HepG2 (cell line): ENCODE results near the gene NOTO. TPM values are rescaled to one million over a fixed set of nuclear protein-coding genes. Genes with fewer than 3 reads are reported as not detected.
A peak's percentile ranks its signal among the peaks of the same experiment; 100 is the strongest.

ENCODE experiments used
- CC2D1A ChIP-seq: sonication (generic); formaldehyde crosslinking; IDR thresholded peaks from 2 replicates; pipeline ENCODE4 v1.8.1; 2023; ENCODE audit warnings: mild to moderate bottlenecking, missing genetic modification reagents
- GATAD1 ChIP-seq: IDR thresholded peaks from 2 replicates; pipeline ENCODE4 v1.6.1; 2016; ENCODE audit warnings: missing genetic modification reagents, missing compliant biosample characterization
- HDAC1 ChIP-seq: sonication (generic); formaldehyde crosslinking; IDR thresholded peaks from 2 replicates; pipeline ENCODE4 v1.5.1; 2020; ENCODE audit warnings: mild to moderate bottlenecking, missing genetic modification reagents
- HDAC2 ChIP-seq: sonication (generic); formaldehyde crosslinking; IDR thresholded peaks from 2 replicates; pipeline ENCODE4 v1.4.0; 2020; ENCODE audit warnings: missing genetic modification reagents
- KDM3A ChIP-seq: IDR thresholded peaks from 2 replicates; pipeline ENCODE4 v1.6.1; 2018; ENCODE audit warnings: low read depth, missing compliant biosample characterization
- KLF6 ChIP-seq: IDR thresholded peaks from 2 replicates; pipeline ENCODE4 v1.8.0; 2016; ENCODE audit warnings: missing biosample characterization, missing genetic modification reagents
- NRL ChIP-seq: sonication (generic); formaldehyde crosslinking; IDR thresholded peaks from 2 replicates; pipeline ENCODE4 v1.5.0; 2020; ENCODE audit warnings: missing genetic modification reagents, mild to moderate bottlenecking, moderate library complexity, borderline replicate concordance
- RAD21 ChIP-seq: fragments of 450-650 bp; formaldehyde crosslinking; IDR thresholded peaks from 2 replicates; pipeline ENCODE4 v1.5.0; 2020; ENCODE audit warnings: mild to moderate bottlenecking
- SAFB2 ChIP-seq: sonication (generic); formaldehyde crosslinking; IDR thresholded peaks from 2 replicates; pipeline ENCODE4 v1.5.1; 2020; ENCODE audit warnings: missing genetic modification reagents, low read depth, mild to moderate bottlenecking, borderline replicate concordance
- SALL1 ChIP-seq: sonication (generic); formaldehyde crosslinking; IDR thresholded peaks from 2 replicates; pipeline ENCODE4 v1.8.0; 2022; ENCODE audit warnings: mild to moderate bottlenecking, missing genetic modification reagents
- ZFP82 ChIP-seq: sonication (generic); formaldehyde crosslinking; IDR thresholded peaks from 2 replicates; pipeline ENCODE4 v1.5.1; 2020; ENCODE audit warnings: mild to moderate bottlenecking, missing genetic modification reagents, borderline replicate concordance
- ZNF547 ChIP-seq: sonication (generic); formaldehyde crosslinking; IDR thresholded peaks from 2 replicates; pipeline ENCODE4 v1.5.1; 2020; ENCODE audit warnings: mild to moderate bottlenecking, missing genetic modification reagents
- ZNF746 ChIP-seq: sonication (generic); formaldehyde crosslinking; IDR thresholded peaks from 2 replicates; pipeline ENCODE4 v1.8.0; 2022; ENCODE audit warnings: mild to moderate bottlenecking, missing genetic modification reagents
- ZNF850 ChIP-seq: sonication (generic); formaldehyde crosslinking; conservative IDR thresholded peaks from 2 replicates; pipeline ENCODE4 v1.9.0; 2021; ENCODE audit warnings: mild to moderate bottlenecking, missing genetic modification reagents
- ZSCAN9 ChIP-seq: IDR thresholded peaks from 2 replicates; pipeline ENCODE4 v1.6.1; 2016; ENCODE audit warnings: borderline replicate concordance
- polyA plus RNA-seq, 8 experiments: library from polyadenylated mRNA; depleted of rRNA in 3 of 8; stranded (reverse) in 7 of 8; unstranded in 1 of 8; fragments of >200 nt; fragmentation: Illumina TruSeq in 4 of 8; extraction: Trizol in 4 of 8; gene quantifications; 2 replicates each; pipeline versions ENCODE4 v1.2.1 to v1.2.3, GENCODE V29; 2011 to 2016; ENCODE audit warnings: low read depth in 4 of 8, missing spikeins in 1 of 8, mixed read lengths in 1 of 8; ENCODE audit not compliant: insufficient read depth in 1 of 8
- total RNA-seq, 5 experiments: library from RNA; depleted of rRNA; stranded (reverse); fragments of >200 nt; fragmentation: Illumina TruSeq; extraction: Trizol; gene quantifications; 2 replicates each; pipeline ENCODE4 v1.2.3, GENCODE V29; 2016; ENCODE audit warnings: low read depth in 1 of 5
- TF ChIP-seq, protein P1 (sequence below): sonication (generic); formaldehyde crosslinking; IDR thresholded peaks from 2 replicates; pipeline ENCODE4 v1.5.1; 2020; ENCODE audit warnings: mild to moderate bottlenecking, missing genetic modification reagents, moderate library complexity
- TF ChIP-seq, protein P2 (sequence below): sonication (generic); formaldehyde crosslinking; IDR thresholded peaks from 2 replicates; pipeline ENCODE4 v1.8.1; 2023; ENCODE audit warnings: mild to moderate bottlenecking, moderate library complexity, missing genetic modification reagents
- TF ChIP-seq, protein P3 (sequence below): sonication (generic); formaldehyde crosslinking; IDR thresholded peaks from 2 replicates; pipeline ENCODE4 v1.4.0; 2020; ENCODE audit warnings: missing genetic modification reagents, borderline replicate concordance

The NOTO gene
- total and polyA plus RNA-seq, 2 of the 13 experiments (the other 11 are each of a cell fraction or from before 2014, with no cell fraction given), result not detected

DNA sequence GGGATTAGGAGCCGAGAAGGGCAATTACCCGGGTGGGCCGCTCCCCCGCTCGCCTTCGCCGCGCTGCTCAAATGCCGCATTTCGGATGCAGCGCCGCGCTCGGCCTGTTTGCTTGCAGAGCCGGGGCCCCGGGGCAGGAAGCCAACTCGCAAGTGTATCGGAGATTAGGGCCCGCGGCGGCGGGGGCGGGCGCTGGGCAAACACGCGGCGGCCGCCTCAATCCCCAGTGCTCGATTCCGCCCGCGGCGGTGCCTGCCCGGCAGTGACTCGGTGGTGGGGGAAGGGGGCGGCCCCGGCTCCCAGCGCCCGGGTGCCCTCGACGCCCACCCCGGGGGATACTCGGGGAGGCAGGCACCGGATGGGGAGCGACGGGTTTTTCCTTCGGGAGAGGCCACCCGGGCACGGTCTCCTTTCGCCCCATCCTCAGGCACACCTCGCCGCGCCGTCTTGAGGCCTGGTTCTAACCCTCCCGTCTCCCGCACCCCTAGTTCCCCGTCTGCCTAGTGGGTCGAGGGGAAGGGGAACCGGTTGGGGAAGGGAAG lies 26.6 kb upstream of the NOTO start (continued):
- TF ChIP-seq, protein P1, sequence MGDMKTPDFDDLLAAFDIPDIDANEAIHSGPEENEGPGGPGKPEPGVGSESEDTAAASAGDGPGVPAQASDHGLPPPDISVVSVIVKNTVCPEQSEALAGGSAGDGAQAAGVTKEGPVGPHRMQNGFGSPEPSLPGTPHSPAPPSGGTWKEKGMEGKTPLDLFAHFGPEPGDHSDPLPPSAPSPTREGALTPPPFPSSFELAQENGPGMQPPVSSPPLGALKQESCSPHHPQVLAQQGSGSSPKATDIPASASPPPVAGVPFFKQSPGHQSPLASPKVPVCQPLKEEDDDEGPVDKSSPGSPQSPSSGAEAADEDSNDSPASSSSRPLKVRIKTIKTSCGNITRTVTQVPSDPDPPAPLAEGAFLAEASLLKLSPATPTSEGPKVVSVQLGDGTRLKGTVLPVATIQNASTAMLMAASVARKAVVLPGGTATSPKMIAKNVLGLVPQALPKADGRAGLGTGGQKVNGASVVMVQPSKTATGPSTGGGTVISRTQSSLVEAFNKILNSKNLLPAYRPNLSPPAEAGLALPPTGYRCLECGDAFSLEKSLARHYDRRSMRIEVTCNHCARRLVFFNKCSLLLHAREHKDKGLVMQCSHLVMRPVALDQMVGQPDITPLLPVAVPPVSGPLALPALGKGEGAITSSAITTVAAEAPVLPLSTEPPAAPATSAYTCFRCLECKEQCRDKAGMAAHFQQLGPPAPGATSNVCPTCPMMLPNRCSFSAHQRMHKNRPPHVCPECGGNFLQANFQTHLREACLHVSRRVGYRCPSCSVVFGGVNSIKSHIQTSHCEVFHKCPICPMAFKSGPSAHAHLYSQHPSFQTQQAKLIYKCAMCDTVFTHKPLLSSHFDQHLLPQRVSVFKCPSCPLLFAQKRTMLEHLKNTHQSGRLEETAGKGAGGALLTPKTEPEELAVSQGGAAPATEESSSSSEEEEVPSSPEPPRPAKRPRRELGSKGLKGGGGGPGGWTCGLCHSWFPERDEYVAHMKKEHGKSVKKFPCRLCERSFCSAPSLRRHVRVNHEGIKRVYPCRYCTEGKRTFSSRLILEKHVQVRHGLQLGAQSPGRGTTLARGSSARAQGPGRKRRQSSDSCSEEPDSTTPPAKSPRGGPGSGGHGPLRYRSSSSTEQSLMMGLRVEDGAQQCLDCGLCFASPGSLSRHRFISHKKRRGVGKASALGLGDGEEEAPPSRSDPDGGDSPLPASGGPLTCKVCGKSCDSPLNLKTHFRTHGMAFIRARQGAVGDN, result peak; percentile 94
- TF ChIP-seq ZFP82 (CRISPR knock-in tag) (peak; percentile 84; the same call in 1 of the 2 replicates), GATAD1 (CRISPR knock-in tag) (peak; percentile 46; the same call in 1 of the 2 replicates), SALL1 (CRISPR knock-in tag) (0 out of 2 replicates have a peak, but pooled peaks have one; percentile 24), RAD21 (CRISPR knock-in tag) (peak; percentile 33; the same call in 1 of the 2 replicates), ZSCAN9 (no peak), HDAC2 (CRISPR knock-in tag) (peak; percentile 53), KDM3A (CRISPR knock-in tag) (0 out of 2 replicates have a peak, but pooled peaks have one; percentile 22), ZNF547 (CRISPR knock-in tag) (0 out of 2 replicates have a peak, but pooled peaks have one; percentile 26), CC2D1A (CRISPR knock-in tag) (peak; percentile 65; the same call in 1 of the 2 replicates), HDAC1 (CRISPR knock-in tag) (peak; percentile 48; the same call in 1 of the 2 replicates), ZNF746 (peak; percentile 34; the same call in 1 of the 2 replicates), NRL (CRISPR knock-in tag) (peak; percentile 47; the same call in 1 of the 2 replicates), SAFB2 (CRISPR knock-in tag) (peak; percentile 69; the same call in 1 of the 2 replicates), ZNF850 (CRISPR knock-in tag) (0 out of 2 replicates have a peak, but pooled peaks have one; percentile 49), KLF6 (0 out of 2 replicates have a peak, but pooled peaks have one; percentile 30)
- TF ChIP-seq, protein P2, sequence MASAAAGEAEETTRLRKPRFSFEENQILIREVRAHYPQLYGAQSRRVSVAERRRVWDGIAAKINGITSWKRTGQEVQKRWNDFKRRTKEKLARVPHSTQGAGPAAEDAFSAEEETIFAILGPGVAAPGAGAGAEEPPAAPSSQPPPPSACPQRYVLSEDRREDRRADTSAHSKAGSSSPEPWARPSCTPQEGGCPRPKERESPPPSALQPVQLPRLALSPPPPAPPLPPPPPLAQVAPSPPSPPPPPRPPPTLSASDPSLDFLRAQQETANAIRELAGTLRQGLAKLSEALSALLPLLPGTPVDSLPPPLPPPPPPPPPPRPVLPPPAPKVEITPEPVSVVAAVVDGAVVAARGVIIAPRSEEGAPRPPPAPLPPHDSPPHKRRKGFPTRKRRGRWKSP, result peak; percentile 83
- TF ChIP-seq, protein P3, sequence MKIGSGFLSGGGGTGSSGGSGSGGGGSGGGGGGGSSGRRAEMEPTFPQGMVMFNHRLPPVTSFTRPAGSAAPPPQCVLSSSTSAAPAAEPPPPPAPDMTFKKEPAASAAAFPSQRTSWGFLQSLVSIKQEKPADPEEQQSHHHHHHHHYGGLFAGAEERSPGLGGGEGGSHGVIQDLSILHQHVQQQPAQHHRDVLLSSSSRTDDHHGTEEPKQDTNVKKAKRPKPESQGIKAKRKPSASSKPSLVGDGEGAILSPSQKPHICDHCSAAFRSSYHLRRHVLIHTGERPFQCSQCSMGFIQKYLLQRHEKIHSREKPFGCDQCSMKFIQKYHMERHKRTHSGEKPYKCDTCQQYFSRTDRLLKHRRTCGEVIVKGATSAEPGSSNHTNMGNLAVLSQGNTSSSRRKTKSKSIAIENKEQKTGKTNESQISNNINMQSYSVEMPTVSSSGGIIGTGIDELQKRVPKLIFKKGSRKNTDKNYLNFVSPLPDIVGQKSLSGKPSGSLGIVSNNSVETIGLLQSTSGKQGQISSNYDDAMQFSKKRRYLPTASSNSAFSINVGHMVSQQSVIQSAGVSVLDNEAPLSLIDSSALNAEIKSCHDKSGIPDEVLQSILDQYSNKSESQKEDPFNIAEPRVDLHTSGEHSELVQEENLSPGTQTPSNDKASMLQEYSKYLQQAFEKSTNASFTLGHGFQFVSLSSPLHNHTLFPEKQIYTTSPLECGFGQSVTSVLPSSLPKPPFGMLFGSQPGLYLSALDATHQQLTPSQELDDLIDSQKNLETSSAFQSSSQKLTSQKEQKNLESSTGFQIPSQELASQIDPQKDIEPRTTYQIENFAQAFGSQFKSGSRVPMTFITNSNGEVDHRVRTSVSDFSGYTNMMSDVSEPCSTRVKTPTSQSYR (CRISPR knock-in tag), result peak; percentile 17; the same call in 1 of the 2 replicates
